Measurements from ENCODE around the gene RTTN.

GRCh38 chr18:70089858-70090257, 115.6 kb downstream of the RTTN start:
- TF ChIP-seq CTCF (IDR thresholded peaks at IDR 0.05) (no peak), POLR2A (IDR thresholded peaks at IDR 0.05) (no peak)

Measured in uterus (tissue), 2 donors.